Measurements from ENCODE around the gene INSRR.

DNA sequence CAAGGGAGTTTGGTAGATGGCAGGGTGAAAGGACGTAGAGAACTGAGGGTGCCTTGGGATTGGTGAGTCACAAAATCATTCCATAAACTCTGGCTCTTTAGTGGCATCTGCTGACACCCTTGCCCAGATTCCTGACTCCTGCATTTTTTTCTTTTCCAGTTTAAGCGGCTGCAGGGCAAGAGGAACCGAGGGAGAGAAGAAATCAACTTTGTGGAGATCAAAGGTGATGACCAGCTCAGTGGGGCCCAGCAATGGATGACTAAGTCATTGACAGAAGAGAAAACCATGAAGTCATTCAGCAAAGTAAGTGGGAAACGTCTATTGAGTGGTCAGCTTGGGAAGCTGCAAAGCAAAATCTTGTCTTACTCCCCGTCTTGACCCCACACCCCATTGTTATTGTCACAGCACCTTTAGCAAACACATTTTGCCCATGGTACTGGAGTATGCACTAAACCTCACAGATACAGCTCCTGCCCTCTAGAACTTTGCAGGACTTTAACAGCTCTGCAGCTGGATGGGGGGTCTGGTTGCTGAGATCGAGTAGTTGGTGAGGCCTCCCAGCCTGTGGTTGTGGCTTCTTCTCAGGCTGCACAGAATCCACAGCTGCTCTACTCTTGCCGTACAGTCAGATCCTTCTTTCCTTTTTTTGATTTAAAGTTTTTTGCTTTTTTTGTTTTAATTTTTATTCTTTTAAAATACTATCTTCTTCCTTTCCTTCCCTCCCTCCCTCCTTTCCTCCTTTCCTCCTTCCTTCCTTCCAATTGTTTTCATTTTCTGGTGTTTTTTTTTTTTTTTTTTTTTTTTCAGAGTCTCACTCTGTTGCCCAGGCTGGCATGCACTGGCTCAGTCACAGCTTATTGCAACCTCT lies 64.2 kb downstream of the INSRR start:
- TF ChIP-seq, protein P1, sequence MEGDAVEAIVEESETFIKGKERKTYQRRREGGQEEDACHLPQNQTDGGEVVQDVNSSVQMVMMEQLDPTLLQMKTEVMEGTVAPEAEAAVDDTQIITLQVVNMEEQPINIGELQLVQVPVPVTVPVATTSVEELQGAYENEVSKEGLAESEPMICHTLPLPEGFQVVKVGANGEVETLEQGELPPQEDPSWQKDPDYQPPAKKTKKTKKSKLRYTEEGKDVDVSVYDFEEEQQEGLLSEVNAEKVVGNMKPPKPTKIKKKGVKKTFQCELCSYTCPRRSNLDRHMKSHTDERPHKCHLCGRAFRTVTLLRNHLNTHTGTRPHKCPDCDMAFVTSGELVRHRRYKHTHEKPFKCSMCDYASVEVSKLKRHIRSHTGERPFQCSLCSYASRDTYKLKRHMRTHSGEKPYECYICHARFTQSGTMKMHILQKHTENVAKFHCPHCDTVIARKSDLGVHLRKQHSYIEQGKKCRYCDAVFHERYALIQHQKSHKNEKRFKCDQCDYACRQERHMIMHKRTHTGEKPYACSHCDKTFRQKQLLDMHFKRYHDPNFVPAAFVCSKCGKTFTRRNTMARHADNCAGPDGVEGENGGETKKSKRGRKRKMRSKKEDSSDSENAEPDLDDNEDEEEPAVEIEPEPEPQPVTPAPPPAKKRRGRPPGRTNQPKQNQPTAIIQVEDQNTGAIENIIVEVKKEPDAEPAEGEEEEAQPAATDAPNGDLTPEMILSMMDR (conservative IDR thresholded peaks at IDR 0.05; ENCODE audit: low read depth, low read length), result no peak
- TF ChIP-seq EZH2phosphoT487 (IDR thresholded peaks at IDR 0.05; ENCODE audit: borderline replicate concordance, low read length) (no peak), EZH2 (IDR thresholded peaks at IDR 0.05; ENCODE audit: low read length, unreplicated experiment) (no peak)

Data from PC-3 (cell line).